Measurements from ENCODE around the gene ADAR. TPM values are rescaled to one million over a fixed set of nuclear protein-coding genes. Genes with fewer than 3 reads are reported as not detected.

The ADAR gene
- total and polyA plus RNA-seq, 2 of the 4 experiments (the other 2 are of a cell fraction) = 70.9 to 131 TPM

GRCh38 chr1:154579374-154579773 is 28.6 kb downstream of the ADAR start:
- no peak overlapping the region for H3K9ac ChIP-seq (ENCODE audit: low read depth, low read length)
- dilution Hi-C loops (cut with HindIII; ENCODE audit: low sequenced_read_pairs, unreplicated experiment) (no loop called here), in situ Hi-C loops (cut with MboI; ENCODE audit: low sequenced_read_pairs) (no loop called here), intact Hi-C loops (cut with micrococcal nuclease) (no loop called here)
- H4K20me1 ChIP-seq (ENCODE audit: insufficient read depth, low read length) = peaks cover 28% of the 10 kb centered on the region
- H3K14ac ChIP-seq (replicated peaks; ENCODE audit: low read depth, low read length) = no peak overlapping the region
- no peak overlapping the region for H3K18ac ChIP-seq (ENCODE audit: low read depth, low read length)
- ATAC-seq (ENCODE audit: low read depth) (no peak), DNase-seq (no peak)
- no peak overlapping the region for H3K4ac ChIP-seq (ENCODE audit: low read depth, low read length)
- peaks cover 56% of the 10 kb centered on the region for H3K36me3 ChIP-seq (ENCODE audit: control insufficient read depth, insufficient read depth, low read length)
- H3K9me3 ChIP-seq (ENCODE audit: control insufficient read depth, insufficient read depth, low read length) = no peaks in the 10 kb centered on the region
- 90% methylated on average over 2 of the region's 8 CpGs; no CpG with 5 or more reads in 1 of the 2 experiments for WGBS, 2 experiments (ENCODE audit: extremely low coverage in 2 of 2, insufficient read length in 1 of 2)
- POLR2A ChIA-PET (ENCODE audit: unreplicated experiment) = no interaction called here
- H4K5ac ChIP-seq (ENCODE audit: low read depth, low read length) = no peak overlapping the region
- H2BK5ac ChIP-seq (ENCODE audit: low read depth, low read length, poor library complexity, severe bottlenecking) = no peak overlapping the region
- H2BK120ac ChIP-seq (ENCODE audit: low read depth, low read length) = no peak overlapping the region
- H2AFZ ChIP-seq (replicated peaks; ENCODE audit: low read length, poor library complexity) = no peak overlapping the region
- no peaks in the 10 kb centered on the region for H3K27me3 ChIP-seq (ENCODE audit: control insufficient read depth, insufficient read depth, low read length)
- no peak overlapping the region for H3K23ac ChIP-seq (ENCODE audit: low read depth, low read length)
- no peak overlapping the region for H2BK20ac ChIP-seq (ENCODE audit: low read depth, low read length)
- TF ChIP-seq RAD21 (IDR thresholded peaks at IDR 0.05; ENCODE audit: low read length) = no peak
- no peak for TF ChIP-seq NFE2L2 (IDR thresholded peaks at IDR 0.05; ENCODE audit: low read depth, low read length)
- TF ChIP-seq ELK1 (IDR thresholded peaks at IDR 0.05; ENCODE audit: borderline replicate concordance, low read depth, low read length) = no peak
- TF ChIP-seq FOS (IDR thresholded peaks at IDR 0.05; ENCODE audit: low read depth, low read length) = no peak
- TF ChIP-seq MAZ (IDR thresholded peaks at IDR 0.05; ENCODE audit: borderline replicate concordance, low read depth, low read length) = no peak
- no peak overlapping the region for H4K8ac ChIP-seq (ENCODE audit: low read depth in 2 of 2, low read length in 2 of 2)
- H3K27ac ChIP-seq (ENCODE audit: insufficient read depth, low read length) = no peak overlapping the region
- no peak overlapping the region for H3K4me3 ChIP-seq (ENCODE audit: insufficient read depth, low read depth, low read length)
- no peak overlapping the region for H2AK5ac ChIP-seq (ENCODE audit: low read depth, low read length)
- peaks cover 15% of the 10 kb centered on the region for H3K9me1 ChIP-seq (ENCODE audit: insufficient read depth, low read length)
- BruUV-seq (replicated peaks) = no TSS peak
- H4K91ac ChIP-seq (ENCODE audit: insufficient read depth, low read depth, low read length) = no peak overlapping the region
- no peak overlapping the region for H2BK15ac ChIP-seq (ENCODE audit: low read depth, low read length)
- H2AK9ac ChIP-seq (replicated peaks; ENCODE audit: low read depth, low read length, poor library complexity) = no peak overlapping the region
- no peak overlapping the region for H3K56ac ChIP-seq (ENCODE audit: extremely low read depth, insufficient read depth, low read length)
- no peak overlapping the region for H3K4me2 ChIP-seq (ENCODE audit: low read depth, low read length)
- peaks cover 7% of the 10 kb centered on the region for H3K4me1 ChIP-seq (ENCODE audit: control insufficient read depth, insufficient read depth, low read length)
- CTCF ChIA-PET = no interaction called here
- peaks cover 0 to 17% of the 10 kb centered on the region in 2 experiments; a peak in 2 of 4 replicates for H3K79me1 ChIP-seq (ENCODE audit: low read depth in 1 of 2, low read length in 2 of 2)
